Hematopoietic multipotent progenitor cell treated with erythropoietin and hydrocortisone succinate and interleukin-3 and kit ligand, for 15 days (in vitro differentiated cells): ENCODE data around the gene SNTB2.

Experiments used
- DNase-seq: peaks from one replicate; pipeline ENCODE4 v3.0.0-alpha.2; 2015; ENCODE audit warnings: low spot score

The SNTB2 gene

GRCh38 chr16:69344171-69344570 lies 157.2 kb downstream of the SNTB2 start:
- no peak for DNase-seq

DNA sequence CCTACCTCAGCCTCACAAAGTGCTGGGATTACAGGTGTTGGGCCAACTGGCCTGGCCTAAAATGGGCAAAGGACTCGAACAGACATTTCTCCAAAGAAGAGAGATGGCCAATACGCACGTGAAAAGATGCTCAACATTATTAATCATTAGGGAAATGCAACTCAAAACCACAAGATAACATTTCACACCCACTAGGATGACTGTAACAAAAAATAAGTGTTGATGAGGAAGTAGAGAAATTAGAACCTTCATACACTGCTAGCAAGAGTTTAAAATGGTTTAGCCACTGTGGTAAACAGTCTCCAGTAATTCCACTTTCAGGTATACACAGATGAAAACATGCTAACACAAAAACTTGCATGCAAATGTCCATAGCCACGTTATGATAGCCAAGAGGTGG lies 159.0 kb downstream of the SNTB2 start:
- DNase-seq: no peak

DNA sequence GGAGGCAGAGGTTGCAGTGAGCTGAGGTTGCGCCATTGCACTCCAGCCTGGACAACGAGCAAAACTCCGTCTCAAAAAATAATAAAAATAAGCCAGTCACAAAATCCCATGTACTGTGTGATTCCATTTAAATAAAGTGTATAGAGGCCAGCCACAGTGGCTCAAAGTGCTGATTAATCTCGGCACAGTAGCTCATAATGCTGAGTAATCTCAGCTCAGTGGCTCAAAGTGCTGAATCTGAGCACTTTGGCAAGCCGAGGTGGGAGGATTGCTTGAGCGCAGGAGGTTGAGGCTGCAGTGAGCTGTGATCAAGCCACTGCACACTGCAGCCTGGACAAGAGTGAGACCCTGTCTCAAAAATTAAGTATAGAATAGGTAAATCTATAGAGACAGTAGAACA lies 159.7 kb downstream of the SNTB2 start:
- DNase-seq: peak; percentile 23

DNA sequence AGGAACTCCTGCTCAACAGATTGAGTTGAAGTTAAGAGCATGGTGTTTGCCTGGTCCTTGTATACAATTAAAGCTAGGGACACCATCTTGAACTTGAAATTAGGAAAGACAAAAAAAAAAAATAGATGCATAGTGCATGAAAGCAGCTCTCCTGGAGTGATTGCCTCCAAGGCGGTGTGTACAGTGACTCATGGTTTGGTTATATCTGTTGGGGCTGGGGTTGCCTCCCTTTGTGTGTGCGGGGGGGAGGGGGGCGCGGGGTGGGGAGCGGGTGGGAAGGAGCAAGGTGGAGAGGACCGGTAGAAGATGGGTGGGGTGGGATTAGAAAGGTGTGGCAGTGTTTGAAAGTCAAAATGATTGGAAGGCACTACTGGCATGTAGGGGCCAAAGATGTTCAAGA lies 161.3 kb downstream of the SNTB2 start:
- DNase-seq: no peak

GRCh38 chr16:69349536-69349935 lies 162.6 kb downstream of the SNTB2 start:
- DNase-seq: no peak

DNA sequence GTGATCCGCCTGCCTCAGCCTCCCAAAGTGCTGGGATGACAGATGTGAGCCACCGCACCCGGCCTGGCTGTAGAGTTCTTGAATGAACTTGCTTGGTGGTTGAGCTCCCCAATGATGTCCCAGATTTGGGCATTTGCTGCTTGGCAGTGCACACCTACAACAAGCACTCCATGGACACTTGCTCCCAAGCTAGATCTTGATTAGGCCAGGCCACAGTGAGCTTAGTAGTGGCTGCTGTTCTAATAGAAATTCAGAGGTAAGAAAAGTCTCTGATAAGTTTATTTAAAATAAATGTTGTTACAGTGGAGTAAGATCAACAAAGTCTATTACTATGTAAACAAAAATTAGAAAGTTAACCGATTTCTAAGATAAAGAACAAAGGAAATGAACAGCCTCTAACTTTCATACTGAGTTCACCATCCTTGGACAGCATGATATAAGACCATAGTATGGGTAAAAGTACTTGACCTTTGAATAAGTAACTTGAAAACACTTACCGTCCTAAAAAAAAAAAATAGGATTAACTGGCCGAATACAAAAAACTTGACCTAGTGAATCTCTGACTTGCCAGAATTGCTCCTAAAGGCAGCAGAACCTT lies 163.7 kb downstream of the SNTB2 start:
- DNase-seq: no peak

DNA sequence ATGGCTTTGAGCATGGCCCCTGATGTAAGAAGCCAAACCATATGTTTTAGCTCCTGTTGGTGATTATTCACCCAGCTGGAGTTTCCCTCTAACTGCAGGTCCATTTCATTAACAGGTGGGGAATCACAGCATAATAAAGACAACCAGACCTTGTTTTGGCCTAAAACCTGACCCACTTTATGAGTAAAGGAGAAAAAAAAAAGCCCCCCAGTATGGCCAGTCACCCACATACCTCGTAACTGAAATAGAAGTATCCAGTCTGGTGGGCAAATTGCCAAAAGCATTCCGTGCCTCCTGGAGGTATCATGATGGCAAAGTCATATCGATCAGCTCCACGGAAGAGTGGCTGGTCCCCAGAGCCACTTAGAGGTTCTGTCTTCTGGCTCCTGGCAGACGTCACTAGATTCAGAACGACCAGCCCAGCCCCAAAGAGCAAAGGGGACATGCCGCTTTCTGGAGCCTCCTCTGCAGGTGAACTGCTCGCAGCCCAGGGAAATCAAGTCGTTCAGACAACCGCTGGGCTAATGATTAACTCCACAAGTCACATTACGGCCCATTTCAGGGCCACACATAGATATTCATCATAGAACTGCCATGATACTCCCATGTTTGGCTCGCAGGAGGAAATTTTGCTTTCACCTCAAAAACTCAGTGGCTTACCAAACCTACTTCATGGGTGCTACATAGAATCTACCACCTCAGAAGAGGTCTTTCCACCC lies 164.5 kb downstream of the SNTB2 start, which contains the start of gene TMED6:
TSS of gene TMED6 (minus strand) at position 478 of the 719 bp plus-strand sequence. CDS start at position 445, 33 bp downstream.
- no peak for DNase-seq
